Endodermal cell (in vitro differentiated cells): Measurements from ENCODE around the gene SRSF6. TPM values are rescaled to one million over a fixed set of nuclear protein-coding genes. Genes with fewer than 3 reads are reported as not detected.
A peak's percentile ranks its signal among the peaks of the same experiment; 100 is the strongest.

Experiments used
- DNase-seq: peaks from one replicate; pipeline ENCODE4 v3.0.0-alpha.2; 2017
- H3K27ac ChIP-seq: 2 replicates; pipeline ENCODE4 v1.5.1; 2013; ENCODE audit warnings: mild to moderate bottlenecking, low read depth, low read length, moderate library complexity
- H3K27me3 ChIP-seq: 2 replicates; pipeline ENCODE4 v1.6.1; 2013; ENCODE audit warnings: mild to moderate bottlenecking, low read length, moderate library complexity; ENCODE audit not compliant: insufficient read depth, control insufficient read depth, poor library complexity, severe bottlenecking
- H3K36me3 ChIP-seq: 2 replicates; pipeline ENCODE4 v1.7.0; 2013; ENCODE audit warnings: mild to moderate bottlenecking, low read length, moderate library complexity; ENCODE audit not compliant: control insufficient read depth, insufficient read depth
- H3K4me1 ChIP-seq: one replicate; pipeline ENCODE4 v1.7.0; 2013; ENCODE audit warnings: low read length; ENCODE audit not compliant: control insufficient read depth, insufficient read depth
- H3K4me3 ChIP-seq: 2 replicates; pipeline ENCODE4 v1.5.1; 2013; ENCODE audit warnings: mild to moderate bottlenecking, low read length, moderate library complexity
- H3K9ac ChIP-seq: 2 replicates; pipeline ENCODE4 v1.6.1; 2013; ENCODE audit warnings: mild to moderate bottlenecking, low read length, moderate library complexity; ENCODE audit not compliant: poor library complexity, severe bottlenecking; ENCODE audit errors: extremely low read depth
- H3K9me3 ChIP-seq: 2 replicates; pipeline ENCODE4 v1.6.1; 2013; ENCODE audit warnings: mild to moderate bottlenecking, low read length, moderate library complexity; ENCODE audit not compliant: control insufficient read depth
- H3K27ac Mint-ChIP-seq: 2 replicates; pipeline ENCODE4 v1.8.0; 2020; ENCODE audit warnings: mixed read lengths
- H3K27me3 Mint-ChIP-seq: 2 replicates; pipeline ENCODE4 v1.8.0; 2021; ENCODE audit warnings: mild to moderate bottlenecking, mixed read lengths; ENCODE audit not compliant: insufficient read depth
- H3K36me3 Mint-ChIP-seq: 2 replicates; pipeline ENCODE4 v1.8.0; 2020; ENCODE audit warnings: low read depth, mixed read lengths
- H3K4me1 Mint-ChIP-seq: 2 replicates; pipeline ENCODE4 v1.8.0; 2020; ENCODE audit warnings: mixed read lengths
- H3K4me3 Mint-ChIP-seq: 2 replicates; pipeline ENCODE4 v1.8.0; 2020; ENCODE audit warnings: mild to moderate bottlenecking, moderate library complexity, mixed read lengths
- H3K9me3 Mint-ChIP-seq: 2 replicates; pipeline ENCODE4 v1.8.0; 2020; ENCODE audit warnings: mild to moderate bottlenecking, mixed read lengths
- WGBS, 2 experiments: methylation state at CpG; one replicate each; pipeline versions ENCODE4 v1.1.5 to v1.1.7; 2013; ENCODE audit warnings: missing lambda C conversion rate in 2 of 2, mixed read lengths in 1 of 2; ENCODE audit not compliant: insufficient coverage in 1 of 2, insufficient read length in 1 of 2; 5-methylcytosine and 5-hydroxymethylcytosine counted together
- total RNA-seq, 2 donors: library from RNA; stranded (reverse); fragmentation: NEBNext Ultra II Directional in 1 of 2; extraction: Animal tissue kit (Norgen Biotek cat#: 25700) in 1 of 2; gene quantifications; 2 replicates in 1 of 2; 3 replicates in 1 of 2; pipeline ENCODE4 v1.2.1, GENCODE V29; 2021
- TF ChIP-seq, protein P1 (sequence below): fragments of 200-600 bp; sonication (generic); conservative IDR thresholded peaks from 2 replicates; pipeline ENCODE4 v1.5.0; 2021; ENCODE audit warnings: antibody characterized with exemption, mild to moderate bottlenecking

Gene SRSF6
- total RNA-seq, 2 donors from 2014 or later: 146 to 199 TPM

DNA sequence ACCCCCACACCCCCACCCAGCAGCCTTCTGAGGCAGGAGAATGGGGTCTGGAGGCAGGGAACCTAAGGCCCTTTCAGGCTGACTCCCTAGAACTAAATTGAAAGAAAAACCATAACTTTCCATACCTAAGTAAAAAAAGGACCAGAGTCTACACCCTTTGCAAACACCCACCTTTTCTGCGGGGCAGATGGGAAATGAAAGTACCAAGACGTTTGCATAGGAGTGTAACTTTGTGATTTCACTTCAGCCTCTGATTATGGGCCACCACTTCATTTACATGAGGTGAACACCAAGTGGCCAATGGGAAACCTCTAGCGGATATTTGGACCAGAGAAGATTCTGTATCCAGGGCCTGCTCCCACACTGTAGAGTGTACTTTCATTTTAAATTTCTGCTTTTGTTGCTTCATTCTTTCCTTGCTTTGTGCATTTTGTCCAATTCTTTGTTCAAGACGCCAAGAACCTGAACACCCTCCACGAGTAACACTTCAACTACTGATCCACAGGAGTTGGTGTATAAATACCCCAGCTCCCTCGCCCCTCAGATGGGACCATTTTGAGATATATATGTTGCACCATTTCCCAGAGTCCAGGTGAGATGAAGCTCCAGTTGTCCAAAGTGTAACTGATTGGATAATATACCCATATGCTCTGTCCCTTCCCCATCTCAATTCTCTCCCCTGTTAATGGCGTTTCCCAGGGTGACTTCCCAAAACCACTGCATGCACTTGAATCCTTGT, 18.9 kb upstream of the SRSF6 start:
- DNase-seq: peak; percentile 1
- no peaks in the 10 kb centered on the region for H3K36me3 ChIP-seq
- WGBS, 2 experiments: 86 to 92% methylated on average over 5 to 7 of the region's 7 CpGs
- no peaks in the 10 kb centered on the region for H3K4me1 ChIP-seq
- no peak overlapping the region for H3K9ac ChIP-seq
- H3K27me3 ChIP-seq: no peaks in the 10 kb centered on the region
- peaks cover 10% of the 10 kb centered on the region for H3K27me3 Mint-ChIP-seq
- no peak overlapping the region for H3K4me3 ChIP-seq
- no peak overlapping the region for H3K4me3 Mint-ChIP-seq
- no peaks in the 10 kb centered on the region for H3K36me3 Mint-ChIP-seq
- H3K27ac ChIP-seq: no peak overlapping the region
- H3K9me3 Mint-ChIP-seq: no peaks in the 10 kb centered on the region
- peaks cover 3% of the 10 kb centered on the region for H3K4me1 Mint-ChIP-seq
- H3K9me3 ChIP-seq: no peaks in the 10 kb centered on the region
- H3K27ac Mint-ChIP-seq: no peak overlapping the region
- TF ChIP-seq, protein P1, sequence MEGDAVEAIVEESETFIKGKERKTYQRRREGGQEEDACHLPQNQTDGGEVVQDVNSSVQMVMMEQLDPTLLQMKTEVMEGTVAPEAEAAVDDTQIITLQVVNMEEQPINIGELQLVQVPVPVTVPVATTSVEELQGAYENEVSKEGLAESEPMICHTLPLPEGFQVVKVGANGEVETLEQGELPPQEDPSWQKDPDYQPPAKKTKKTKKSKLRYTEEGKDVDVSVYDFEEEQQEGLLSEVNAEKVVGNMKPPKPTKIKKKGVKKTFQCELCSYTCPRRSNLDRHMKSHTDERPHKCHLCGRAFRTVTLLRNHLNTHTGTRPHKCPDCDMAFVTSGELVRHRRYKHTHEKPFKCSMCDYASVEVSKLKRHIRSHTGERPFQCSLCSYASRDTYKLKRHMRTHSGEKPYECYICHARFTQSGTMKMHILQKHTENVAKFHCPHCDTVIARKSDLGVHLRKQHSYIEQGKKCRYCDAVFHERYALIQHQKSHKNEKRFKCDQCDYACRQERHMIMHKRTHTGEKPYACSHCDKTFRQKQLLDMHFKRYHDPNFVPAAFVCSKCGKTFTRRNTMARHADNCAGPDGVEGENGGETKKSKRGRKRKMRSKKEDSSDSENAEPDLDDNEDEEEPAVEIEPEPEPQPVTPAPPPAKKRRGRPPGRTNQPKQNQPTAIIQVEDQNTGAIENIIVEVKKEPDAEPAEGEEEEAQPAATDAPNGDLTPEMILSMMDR: no peak

DNA sequence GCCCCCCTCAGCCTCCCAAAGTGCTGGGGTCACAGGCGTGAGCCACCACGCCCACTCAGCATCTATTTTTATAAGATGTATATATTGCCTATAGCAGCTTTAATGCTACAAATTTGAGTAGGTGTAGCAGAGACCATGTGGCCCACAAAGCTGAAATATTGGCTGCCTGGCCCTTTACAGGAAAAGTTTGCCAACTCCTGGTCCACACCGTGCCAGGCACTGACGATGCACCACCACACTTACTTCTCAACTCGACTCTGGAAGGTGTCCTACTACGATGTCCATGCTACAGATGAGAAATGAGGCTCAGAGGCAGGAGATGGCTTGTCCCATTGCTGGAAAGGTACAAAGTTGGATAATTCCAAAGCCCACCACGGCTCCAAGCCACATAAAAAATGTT, 17.2 kb upstream of the SRSF6 start:
- Histone ChIP-seq H3K9me3 (no peaks in the 10 kb centered on the region), H3K36me3 (no peaks in the 10 kb centered on the region), H3K9ac (no peak overlapping the region), H3K4me1 (no peaks in the 10 kb centered on the region), H3K4me3 (no peak overlapping the region), H3K27ac (no peak overlapping the region), H3K27me3 (no peaks in the 10 kb centered on the region)
- 90% methylated on average over 5 to 7 of the region's 7 CpGs for WGBS, 2 experiments
- no peaks in the 10 kb centered on the region for H3K36me3 Mint-ChIP-seq
- TF ChIP-seq, protein P1: no peak
- H3K27me3 Mint-ChIP-seq: peaks cover 8% of the 10 kb centered on the region
- H3K4me1 Mint-ChIP-seq: peaks cover 3% of the 10 kb centered on the region
- H3K27ac Mint-ChIP-seq: no peak overlapping the region
- no peaks in the 10 kb centered on the region for H3K9me3 Mint-ChIP-seq
- no peak for DNase-seq
- no peak overlapping the region for H3K4me3 Mint-ChIP-seq

DNA sequence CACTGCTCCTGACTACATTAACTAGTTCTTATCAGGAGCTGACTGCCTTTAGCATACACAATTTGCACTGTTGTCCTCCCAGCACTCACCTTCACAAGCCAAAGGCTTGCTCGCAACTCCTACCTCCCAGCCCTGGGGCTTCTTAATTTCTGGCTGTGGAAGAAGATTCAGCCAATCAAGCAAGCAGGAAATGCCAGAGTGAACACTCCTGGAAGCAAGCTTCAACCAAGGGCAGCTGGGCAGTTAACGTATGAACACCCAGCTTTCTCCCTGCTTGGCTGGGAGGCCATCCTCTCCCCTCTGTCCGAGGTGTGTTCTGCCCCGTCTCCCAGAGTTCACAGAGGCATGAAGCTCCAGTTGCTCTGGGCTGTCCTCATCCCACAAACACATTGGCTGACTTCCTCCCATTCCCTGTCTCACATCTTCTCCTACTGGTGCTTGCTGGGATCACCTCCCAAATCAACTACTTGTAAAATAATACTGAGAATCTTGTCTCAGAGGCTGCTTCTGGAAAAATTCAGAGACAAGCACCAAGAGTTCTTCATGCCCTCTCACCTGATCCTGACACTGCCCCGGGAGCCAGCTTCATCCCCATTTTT, 15.3 kb upstream of the SRSF6 start:
- 78 to 79% methylated on average over 3 to 5 of the region's 5 CpGs for WGBS, 2 experiments
- Histone ChIP-seq H3K9me3 (no peaks in the 10 kb centered on the region), H3K4me3 (no peak overlapping the region), H3K4me1 (no peaks in the 10 kb centered on the region), H3K27ac (no peak overlapping the region), H3K36me3 (no peaks in the 10 kb centered on the region), H3K27me3 (no peaks in the 10 kb centered on the region), H3K9ac (no peak overlapping the region)
- H3K9me3 Mint-ChIP-seq: no peaks in the 10 kb centered on the region
- H3K36me3 Mint-ChIP-seq: no peaks in the 10 kb centered on the region
- H3K27me3 Mint-ChIP-seq: no peaks in the 10 kb centered on the region
- TF ChIP-seq, protein P1: peak; percentile 65
- H3K4me1 Mint-ChIP-seq: peaks cover 3% of the 10 kb centered on the region
- H3K27ac Mint-ChIP-seq: no peak overlapping the region
- H3K4me3 Mint-ChIP-seq: no peak overlapping the region
- DNase-seq: peak; percentile 77
